Mesenteric fat pad (tissue), 1 donor: ENCODE data around the gene KHK. TPM values are rescaled to one million over a fixed set of nuclear protein-coding genes. Genes with fewer than 3 reads are reported as not detected.
"Not testable (repeated sequence)": the region's sequence is repeated elsewhere in the genome, so short reads cannot be mapped to it uniquely, and the experiment has no call there.

Source experiments
- DNase-seq: peaks from one replicate; pipeline ENCODE4 v3.0.0-alpha.2; 2020; ENCODE audit warnings: low spot score
- total RNA-seq: library from RNA; stranded (reverse); fragmentation: NEBNext Ultra II Directional; extraction: Animal tissue kit (Norgen Biotek cat#: 25700); gene quantifications from one replicate; pipeline ENCODE4 v1.2.1, GENCODE V29; 2021
- donor health status: DM: yes; HTN: yes; CAD: no.

The KHK gene
- total RNA-seq, 1 donor from 2014 or later: 4.7 TPM

DNA sequence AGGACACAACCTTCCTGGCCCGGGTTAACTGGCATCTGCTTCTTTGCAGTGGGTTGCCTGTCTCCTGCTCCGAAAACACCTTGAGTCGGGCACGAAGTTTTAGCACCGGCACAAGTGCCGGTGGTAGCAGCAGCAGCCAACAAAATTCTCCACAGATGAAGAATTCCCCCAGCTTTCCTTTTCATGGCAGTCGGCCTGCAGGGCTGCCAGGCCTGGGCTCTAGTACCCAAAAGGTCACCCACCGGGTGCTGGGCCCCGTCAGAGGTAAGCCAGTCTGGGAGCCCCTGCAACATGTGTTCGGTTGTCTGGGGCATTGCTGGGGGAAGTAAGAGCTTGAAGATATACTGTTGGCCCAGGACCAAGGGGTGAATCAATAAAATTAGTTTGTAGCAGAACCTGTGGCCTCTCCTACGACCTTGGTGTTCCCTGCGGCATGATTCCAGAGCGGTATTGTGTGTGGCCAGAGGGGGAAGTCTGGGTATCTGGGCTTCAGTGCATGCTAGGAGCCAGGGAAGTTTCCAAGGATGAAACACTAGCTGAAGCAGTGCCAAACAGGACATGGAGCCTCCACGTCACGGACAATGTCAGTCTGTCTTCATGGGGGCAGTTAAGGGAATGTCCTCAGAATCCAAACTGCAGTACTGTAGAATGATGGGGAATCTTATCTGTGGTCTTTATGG lies 27.3 kb upstream of the KHK start:
- no peak for DNase-seq

- DNase-seq: no peak
These were observed 26.2 kb upstream of the KHK start for GRCh38 chr2:27060323-27060722.

GRCh38 chr2:27065128-27065527 lies 21.4 kb upstream of the KHK start:
- DNase-seq: no peak

DNA sequence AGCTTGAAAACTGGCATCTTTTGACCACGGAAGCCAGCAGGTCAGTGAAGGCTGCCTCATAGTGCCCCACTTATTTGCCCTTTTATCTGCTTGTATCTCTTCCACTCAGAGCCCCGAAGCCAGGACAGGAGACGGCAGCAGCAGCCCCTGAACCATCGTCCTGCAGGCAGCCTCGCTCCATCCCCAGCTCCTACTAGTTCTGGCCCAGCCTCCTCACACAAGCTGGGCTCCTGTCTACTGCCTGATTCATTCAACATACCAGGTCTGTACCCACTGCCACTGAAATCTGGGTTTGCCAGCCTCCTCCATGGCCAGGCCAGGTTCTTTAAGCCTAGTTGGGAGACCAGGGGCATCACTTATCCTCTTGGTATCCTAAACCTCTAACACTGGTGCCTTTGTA lies 19.2 kb upstream of the KHK start:
- no peak for DNase-seq

- no peak for DNase-seq
These were observed 17.1 kb upstream of the KHK start for GRCh38 chr2:27069436-27069835.

DNA sequence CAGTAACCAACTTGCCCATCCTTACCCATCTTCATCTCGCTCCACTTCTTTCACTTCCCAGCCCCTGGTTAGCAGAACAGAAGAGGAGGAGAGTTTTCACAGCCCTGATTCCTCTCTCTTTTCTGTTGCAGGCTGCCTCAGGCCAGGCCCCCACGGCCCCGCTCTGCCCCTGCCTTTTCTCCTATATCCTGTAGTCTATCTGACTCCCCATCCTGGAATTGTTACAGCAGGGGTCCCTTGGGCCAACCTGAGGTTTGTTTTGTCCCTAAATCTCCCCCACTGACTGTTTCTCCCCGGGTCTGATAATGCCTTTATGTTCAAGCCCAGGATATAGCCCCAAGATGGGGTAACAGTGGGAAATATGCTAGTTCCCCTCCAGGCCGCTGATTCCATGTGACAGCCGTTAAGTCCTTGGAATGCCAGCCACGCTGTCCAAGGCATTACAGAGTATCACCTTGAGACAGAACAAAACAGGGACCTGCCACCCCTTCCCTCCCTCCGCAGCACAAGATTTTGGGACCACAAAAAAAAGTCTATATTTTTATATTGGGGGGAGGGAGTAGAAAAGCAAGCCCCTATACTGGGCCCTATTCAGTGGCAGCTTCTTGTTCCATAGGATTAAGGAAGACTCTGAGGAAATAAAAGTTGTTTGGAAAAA lies 16.5 kb upstream of the KHK start:
- no peak for DNase-seq

GRCh38 chr2:27070653-27071276 lies 15.8 kb upstream of the KHK start:
- DNase-seq: no peak

GRCh38 chr2:27071277-27071989 lies 15.1 kb upstream of the KHK start, which contains the start of gene OST4:
TSS of gene OST4 (minus strand) at chr2:27071654.
- peak; percentile 98 for DNase-seq

- DNase-seq: no peak
These were observed 14.4 kb upstream of the KHK start for GRCh38 chr2:27071990-27072830.

- no peak for DNase-seq
These were observed 13.7 kb upstream of the KHK start for GRCh38 chr2:27072920-27073319.

DNA sequence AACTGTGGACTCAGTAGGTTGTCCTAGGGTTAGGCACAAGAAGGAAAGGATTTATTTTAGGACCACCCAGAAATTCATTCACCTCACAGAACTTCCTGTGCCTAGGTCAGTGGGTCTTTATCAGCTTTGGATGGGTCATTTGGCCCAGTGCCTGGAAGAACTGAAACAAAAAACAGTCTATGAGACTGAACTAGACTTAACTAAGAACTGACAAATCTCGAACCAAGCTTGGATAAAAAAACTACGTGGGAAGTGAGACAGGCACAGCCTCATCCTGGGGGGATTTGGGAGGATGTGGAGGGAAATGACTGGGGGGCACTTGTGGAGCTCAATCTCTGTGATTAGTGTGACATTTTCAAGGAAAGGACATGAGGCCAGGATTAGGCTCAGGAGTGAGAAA lies 12.8 kb upstream of the KHK start:
- DNase-seq: no peak

- DNase-seq: no peak
These were observed 11.6 kb upstream of the KHK start for GRCh38 chr2:27074738-27075565.

- DNase-seq: not testable (repeated sequence)
These were observed 11.1 kb upstream of the KHK start for GRCh38 chr2:27075566-27075871.

- DNase-seq: no peak
These were observed 10.2 kb upstream of the KHK start for GRCh38 chr2:27076323-27076722.

- DNase-seq: no peak
These were observed 9.3 kb upstream of the KHK start for GRCh38 chr2:27077231-27077630.

DNA sequence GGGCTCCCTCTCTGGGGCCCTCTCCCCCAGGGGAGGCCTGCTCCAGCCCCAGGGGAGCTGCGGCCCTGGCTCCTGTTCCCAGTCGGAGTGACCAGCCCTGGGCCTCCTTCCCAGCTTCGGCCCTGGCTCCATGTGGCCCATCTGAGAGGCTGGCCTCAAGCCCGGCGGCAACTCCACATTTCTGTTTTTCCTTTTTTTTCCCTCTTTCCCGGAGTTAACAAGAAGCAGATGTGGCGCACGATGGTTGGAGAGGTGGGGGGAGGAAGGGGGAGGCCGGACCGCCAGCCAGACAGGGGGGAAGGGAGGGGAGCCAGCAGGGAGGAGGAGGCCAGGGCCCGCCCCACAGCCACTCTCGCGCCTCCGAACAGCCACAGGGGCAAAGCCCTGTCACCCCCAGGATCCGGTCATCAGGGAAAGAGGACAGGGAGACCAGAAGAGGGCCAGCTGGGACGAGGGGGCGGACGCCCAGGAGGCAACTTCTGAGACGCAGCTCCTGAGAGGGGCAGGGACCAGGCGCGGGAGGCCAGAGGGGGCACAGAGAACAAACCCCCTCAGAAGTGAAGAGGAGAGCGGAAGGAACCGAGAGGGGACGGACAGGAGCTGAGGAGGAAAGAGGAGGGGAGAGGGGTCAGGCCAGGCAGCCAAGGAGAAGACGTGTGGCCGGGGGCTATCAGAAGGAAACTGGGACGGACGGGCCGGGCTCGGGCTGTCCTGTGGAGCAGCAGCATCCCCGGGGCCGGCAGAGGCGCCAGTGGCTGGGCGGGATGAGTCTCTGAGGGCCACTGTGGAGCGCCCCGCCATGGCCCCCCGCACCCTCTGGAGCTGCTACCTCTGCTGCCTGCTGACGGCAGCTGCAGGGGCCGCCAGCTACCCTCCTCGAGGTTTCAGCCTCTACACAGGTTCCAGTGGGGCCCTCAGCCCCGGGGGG lies 8.0 kb upstream of the KHK start, which contains the start of gene EMILIN1:
Gene EMILIN1 (plus strand): TSS at position 349 of the 928 bp plus-strand sequence. CDS start 451 bp downstream, at position 800.
- DNase-seq: peak; percentile 93

DNA sequence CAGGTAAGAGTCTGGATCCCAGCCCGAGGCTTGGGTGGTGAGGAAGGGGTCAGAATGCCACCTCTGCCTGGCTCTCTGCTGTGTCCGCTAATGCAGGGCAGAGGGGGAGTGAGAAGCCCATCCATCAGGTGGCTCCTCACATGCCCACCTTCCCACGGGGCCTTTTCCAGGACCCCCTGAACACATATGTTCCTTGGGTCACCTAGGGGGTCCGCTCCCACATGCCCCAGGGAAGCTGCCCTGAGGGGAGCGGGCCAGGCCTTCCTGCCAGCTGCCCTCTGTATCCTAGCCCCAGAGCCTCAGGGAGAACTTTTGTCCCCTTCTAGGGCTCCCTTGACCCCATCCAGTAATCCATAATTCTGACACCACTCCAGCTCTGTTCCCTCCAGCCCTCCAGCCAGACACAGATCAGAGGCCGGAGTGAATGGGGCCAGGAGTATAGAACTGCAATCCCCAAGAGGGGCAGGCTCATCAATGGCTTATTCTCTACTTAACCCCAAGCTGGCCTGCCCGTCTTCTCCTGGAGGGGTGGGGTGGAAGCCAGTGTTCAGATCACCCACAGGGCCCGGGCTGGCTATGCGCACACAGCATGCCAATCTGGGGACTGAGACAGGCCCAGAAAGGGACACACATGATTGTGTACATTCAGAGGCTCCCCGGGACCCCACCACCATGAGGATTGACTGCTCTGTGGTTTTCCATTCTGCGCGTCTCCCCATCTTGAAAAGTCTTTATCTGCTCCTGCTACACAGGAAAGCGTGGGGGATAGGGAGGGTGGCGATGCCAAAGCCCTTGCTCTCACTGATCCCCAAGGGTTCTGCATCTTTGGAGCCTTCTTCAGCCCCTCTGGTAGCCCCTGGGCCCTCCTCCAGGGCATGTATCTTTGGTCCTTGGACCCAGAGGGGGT lies 7.1 kb upstream of the KHK start:
- no peak for DNase-seq

DNA sequence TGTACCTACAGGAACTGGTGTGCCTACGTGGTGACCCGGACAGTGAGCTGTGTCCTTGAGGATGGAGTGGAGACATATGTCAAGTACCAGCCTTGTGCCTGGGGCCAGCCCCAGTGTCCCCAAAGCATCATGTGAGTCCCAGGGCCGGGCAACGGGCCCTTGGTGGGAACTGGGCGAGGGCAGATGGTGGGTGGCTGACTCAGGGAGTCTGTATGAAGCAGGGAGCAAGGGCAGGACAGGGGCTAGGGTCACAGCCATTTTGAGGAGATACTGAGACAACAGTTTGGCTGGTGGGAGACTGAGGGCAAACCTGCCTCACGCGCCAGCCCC lies 6.5 kb upstream of the KHK start:
- no peak for DNase-seq
